NCI-H1092 treated with DMSO at 0.1 percent for 48 hours (cell line): Measurements from ENCODE around the gene CREB3L1.
"Not testable (repeated sequence)": the region's sequence is repeated elsewhere in the genome, so short reads cannot be mapped to it uniquely, and the experiment has no call there.

Experiments used
- DNase-seq: peaks from one replicate; lab custom pipeline; 2025; lab: John Stamatoyannopoulos, UW

CREB3L1 gene

DNA sequence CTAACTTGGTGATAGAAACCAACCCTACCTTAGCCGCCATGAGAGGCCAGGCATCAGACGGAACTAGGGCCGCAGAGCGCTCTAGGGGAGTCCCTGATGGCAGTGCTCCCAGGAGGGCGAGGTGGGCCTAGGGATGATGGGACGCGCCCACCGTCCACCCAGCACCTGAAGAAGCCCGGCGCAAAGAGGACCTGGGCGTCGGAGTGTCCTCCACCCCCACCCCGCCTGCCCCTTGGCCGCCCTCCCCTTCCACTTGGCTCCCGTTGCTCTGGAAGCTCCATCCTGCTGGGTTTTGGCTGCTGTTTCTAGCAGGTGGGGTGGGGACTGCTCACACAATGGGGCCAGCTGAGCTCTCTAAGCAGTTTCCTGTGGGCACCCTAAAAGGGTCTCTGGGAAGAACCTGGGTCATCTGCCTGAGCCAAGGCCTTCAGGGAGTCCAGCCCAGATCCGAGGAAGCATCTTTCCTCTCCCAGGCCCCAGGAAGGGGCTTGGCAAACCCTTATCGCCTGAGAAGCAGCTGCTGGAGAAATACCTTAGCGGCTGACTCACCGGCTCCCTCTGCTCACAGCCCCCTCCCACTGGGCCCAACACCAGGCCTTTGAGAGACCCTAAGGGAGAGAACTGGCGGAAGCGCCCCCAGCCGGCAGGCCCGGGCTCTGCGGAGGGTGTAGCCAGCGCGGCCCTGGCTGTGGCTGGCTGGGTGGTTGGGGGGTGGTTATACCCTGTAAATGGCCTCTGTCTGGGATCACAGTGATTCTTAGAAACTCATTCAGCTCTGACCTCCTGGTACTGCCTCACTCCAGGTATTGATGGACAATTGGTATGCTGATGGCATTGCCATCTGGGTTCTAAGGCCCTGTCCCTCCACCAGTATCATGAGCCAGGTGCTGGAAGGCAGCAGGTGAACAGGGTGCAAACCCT, 19.3 kb downstream of the CREB3L1 start:
- peak; percentile 90 for DNase-seq

DNA sequence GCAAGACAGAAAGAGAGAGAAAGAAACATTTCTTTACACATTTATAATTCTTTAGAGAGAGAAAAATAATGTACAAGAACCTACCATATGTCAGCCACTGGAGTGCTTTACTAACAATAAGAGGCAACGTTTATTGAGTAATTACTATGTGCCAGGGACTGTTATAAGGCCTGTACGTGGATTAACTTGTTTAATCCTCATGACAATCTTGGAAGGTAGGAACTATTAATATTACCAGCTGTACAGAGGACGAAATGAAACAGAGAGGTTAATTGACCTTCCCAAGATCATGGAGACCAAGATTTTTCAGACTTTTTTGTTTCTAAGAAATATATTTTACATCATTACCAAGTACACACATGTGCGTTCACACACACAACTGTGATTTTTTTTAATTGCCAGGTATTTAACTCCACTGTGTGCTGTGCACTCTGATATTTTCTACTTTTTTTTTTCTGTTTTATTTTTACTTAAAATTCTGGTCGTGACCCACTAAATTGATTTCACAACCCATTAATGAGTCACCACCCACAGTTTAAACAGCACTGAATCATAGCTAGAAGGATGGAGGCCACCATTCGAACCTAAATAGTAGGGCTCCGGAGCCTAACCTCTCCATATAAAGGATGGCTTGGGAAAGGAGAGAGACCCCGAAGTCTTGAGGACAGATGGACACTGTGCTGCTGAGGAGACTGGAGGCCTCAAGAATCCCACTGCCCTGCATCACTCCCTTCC, 21.4 kb downstream of the CREB3L1 start:
- no peak for DNase-seq

DNA sequence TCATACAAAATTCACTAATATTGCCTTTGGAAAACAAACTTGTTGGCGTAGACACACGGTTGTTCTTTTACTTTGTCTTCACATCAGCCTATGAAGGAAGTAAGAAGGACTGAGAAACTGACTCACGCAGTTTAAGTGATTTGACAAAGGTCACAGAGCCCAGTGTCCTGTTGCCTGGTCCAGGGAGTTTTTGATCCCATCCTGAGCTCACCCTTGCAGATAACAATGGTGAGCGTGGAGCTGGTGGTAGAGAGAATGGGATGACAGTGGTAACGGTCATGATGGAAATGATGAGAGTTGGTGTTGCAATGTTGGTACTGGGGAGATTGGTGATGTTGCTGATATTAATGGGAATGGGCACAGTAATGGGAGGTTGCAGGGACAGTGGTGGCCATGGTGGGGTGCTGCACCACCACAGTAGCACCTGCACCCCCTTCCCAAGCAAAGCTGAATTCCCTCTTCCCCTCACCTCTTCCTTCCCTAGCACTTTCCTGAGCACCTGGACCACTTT, 22.0 kb downstream of the CREB3L1 start:
- DNase-seq = no peak

DNA sequence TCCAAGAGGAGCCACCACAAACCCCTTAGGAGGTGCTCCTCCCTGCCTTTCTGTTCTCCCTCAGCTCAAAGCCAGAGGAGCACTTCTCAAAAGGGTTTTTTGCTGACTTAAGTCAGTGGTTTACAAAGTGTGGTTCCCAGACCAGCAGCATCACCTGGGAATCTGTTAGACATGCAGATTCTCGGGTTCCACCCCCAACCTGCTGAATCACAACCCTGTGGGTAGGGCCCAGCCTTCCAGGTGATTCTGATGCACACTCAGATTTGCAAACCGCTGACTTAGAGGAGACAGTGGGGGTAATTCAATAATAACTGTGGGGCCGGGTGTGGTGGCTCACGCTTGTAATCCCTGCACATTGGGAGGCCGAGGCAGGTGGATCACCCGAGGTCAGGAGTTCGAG, 22.8 kb downstream of the CREB3L1 start:
- no peak for DNase-seq

DNA sequence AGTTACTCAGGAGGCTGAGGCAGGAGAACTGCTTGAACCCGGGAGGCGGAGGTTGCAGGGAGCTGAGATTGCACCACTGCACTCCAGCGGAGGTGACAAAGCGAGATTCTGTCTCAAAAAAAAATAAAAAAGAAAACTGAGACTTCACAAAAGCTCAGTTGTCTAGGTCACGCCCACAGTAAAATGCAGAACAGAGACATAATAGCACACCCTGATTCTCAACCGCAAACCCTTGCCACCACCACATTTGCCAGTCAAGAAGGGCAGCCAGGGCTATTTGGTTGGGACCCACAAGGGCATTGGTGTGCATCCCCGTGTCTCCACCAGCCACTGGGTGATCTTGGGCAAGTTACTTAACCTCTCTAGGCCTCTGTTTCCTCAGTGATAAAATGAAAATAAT, 25.4 kb downstream of the CREB3L1 start:
- no peak for DNase-seq

DNA sequence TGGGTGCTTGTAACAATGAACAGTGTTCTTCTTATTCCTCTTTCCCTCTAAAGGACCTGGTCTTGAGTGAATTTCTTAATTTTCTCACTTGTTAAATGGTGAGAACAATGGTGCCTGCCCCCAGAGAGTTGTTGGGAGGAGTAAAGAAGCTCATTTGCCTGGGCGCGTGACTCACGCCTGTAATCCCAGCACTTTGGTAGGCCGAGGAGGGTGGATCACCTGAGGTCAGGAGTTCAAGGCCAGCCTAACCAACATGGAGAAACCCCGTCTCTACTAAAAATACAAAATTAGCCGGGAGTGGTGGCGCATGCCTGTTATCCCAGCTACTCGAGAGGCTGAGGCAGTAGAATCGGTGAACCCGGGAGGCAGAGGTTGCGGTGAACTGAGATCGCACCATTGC, 26.6 kb downstream of the CREB3L1 start:
- not testable (repeated sequence) for DNase-seq

DNA sequence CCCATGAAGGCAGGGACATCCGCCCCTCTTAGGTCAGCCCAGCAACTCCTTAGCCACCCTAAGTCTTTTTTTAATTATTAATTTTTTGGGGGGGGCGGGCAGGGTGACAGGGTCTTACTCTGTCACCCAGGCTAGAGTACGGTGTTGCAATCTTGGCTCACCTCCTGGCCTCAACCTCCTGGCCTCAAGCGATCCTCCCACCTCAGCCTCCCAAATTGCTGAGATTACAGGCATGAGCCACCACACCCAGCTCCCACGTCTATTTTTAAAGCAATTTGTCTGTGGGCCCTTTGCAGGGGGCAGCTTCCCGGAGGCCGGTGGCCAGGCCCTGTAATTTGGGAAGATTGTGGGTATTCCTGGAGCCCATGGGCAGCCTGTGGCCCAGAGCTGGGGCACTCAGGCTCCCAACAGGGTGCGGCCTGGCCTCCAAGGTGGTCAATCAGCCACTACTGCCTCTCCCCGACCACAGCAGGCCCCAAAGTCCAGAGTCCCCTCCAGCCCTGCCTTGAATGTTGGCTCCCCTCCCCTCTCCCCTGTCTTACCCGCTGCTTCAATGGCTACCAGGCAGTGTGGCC, 27.2 kb downstream of the CREB3L1 start:
- DNase-seq = no peak

DNA sequence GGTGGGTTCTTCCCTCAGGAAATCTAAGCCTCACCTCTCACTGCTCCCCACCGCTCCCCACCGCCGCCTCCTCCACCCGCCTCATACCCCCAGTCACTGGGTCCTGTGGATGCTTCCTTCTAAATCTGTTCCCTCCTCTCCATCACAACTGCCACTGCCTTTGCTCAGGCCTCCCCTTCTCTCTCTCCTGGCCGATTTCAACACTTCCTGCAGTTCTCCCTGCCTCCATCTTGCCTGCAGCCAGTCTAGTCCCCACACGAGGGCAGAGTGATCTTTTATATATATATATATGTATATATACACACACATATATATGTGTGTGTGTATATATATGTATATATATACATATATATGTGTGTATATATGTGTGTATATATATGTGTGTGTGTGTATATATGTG, 27.8 kb downstream of the CREB3L1 start:
- peak; percentile 21 for DNase-seq

DNA sequence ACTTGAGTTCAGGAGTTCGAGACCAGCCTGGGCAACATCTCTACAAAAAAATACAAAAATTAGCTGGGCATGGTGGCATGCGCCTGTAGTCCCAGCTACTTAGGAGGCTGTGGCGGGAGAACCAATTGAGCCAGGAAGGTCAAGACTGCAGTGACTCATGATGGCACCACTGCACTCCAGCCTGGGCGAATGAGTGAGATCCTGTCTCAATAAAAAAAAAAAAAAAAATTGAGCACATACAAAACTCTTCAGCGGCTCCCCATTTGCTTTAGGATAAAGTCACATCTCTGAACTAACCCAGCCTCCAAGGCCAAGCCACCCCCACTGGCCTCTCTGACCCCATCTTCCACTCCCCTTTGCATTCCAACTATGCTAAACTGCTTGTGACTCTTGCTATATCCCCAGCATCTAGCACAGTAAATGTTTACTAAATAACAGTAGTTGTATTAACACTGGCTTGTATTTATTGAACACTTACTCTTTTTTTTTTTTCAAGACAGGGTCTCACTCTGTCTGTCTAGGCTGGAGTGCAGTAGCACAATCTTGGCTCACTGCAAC, 28.9 kb downstream of the CREB3L1 start:
- DNase-seq = no peak

DNA sequence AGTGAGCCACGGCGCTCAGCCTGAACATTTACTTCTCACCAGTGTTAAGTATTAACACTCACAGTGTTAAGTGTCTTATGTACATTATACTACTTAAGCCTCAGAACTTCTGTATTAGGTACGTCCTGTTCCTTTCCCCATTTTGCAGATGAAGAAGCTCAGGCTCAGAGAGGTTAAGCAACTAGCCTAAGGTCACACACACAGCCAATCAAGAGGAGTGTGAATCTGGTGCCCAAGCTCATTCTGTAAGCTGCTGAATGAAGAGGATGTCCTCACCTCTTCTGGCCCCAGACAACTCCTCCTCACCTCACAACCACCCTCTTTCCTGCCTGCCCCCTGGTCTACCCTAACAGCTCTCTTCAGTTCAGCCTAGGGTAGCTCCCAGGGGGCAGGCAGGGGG, 29.9 kb downstream of the CREB3L1 start:
- no peak for DNase-seq

DNA sequence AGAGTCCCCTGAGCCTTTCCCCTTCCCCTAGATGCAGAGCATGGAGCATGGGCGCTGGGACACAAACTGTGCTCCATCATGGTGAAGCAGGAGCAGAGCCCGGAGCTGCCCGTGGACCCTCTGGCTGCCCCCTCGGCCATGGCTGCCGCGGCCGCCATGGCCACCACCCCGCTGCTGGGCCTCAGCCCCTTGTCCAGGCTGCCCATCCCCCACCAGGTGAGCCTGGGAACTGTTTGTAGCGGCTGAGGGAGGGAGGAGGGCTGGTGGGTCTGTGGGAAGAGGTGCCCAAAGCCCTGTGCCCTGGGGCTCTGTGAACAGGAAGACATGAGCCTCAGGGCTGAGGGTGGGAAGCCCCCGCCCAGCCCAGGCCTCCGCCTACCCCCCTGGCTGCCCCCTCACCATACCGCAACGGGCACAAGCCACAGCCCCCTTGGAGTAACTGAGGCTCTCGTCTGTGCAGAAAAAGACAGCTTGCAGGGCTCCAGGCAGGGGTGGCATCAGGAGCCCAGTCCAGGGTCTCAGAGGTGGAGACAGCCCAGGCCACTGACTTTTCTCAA, 30.4 kb downstream of the CREB3L1 start:
- no peak for DNase-seq

DNA sequence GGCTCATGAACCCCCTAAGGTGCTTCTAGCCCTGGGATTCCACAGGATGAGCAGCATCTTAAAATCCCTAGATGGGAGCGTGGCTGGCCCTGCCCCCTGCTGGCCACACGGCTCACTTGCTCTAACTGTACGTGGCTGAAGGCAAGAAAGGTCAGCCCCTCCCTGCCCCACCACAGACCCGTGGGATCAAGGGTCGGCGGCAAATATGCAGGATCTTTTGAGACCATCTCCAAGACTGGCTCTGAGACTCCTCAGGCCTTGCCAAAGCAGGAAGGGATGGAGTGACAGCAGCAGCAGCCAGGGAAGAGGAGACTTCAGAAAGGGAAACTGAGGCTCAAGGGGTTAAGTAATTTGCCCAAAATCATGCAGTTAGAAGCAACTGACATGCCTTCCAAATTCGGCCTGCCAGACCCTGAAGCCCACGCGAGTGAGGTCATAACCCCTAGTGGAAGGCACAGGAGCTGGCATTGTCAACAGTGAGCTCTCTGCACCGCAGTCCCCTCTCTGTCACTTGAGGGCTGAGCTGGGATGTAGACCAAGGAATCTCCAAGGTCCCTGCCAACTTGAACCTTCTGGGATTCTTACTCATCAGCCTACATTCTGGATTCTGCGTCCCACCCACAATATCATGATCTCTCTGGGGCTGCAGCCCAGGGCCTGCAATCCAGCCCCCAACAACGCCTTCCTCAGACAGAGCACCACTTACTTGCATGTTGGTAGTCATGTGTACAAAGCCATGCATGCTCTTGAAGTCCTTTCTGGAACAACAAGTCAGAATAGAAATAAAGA, 31.4 kb downstream of the CREB3L1 start:
- peak; percentile 76 for DNase-seq

DNA sequence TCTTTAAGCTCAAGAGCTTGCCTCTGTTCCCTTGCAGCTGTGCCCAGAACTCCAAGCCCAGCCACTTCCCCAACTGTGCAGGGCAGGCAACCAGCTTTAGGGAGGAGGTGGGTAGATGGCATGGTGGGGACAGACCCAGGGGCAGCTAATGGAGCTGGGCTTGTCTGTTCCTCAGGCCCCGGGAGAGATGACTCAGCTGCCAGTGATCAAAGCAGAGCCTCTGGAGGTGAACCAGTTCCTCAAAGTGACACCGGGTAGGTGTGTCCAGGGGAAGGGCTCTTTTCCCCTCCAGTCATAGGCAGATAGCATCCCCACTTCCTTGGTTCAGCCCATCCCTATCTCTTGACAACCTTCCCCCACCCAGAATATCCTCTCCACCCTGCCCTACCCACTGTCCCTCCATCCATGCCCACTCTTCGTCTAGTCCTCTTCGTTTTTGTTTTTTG, 32.4 kb downstream of the CREB3L1 start:
- no peak for DNase-seq

DNA sequence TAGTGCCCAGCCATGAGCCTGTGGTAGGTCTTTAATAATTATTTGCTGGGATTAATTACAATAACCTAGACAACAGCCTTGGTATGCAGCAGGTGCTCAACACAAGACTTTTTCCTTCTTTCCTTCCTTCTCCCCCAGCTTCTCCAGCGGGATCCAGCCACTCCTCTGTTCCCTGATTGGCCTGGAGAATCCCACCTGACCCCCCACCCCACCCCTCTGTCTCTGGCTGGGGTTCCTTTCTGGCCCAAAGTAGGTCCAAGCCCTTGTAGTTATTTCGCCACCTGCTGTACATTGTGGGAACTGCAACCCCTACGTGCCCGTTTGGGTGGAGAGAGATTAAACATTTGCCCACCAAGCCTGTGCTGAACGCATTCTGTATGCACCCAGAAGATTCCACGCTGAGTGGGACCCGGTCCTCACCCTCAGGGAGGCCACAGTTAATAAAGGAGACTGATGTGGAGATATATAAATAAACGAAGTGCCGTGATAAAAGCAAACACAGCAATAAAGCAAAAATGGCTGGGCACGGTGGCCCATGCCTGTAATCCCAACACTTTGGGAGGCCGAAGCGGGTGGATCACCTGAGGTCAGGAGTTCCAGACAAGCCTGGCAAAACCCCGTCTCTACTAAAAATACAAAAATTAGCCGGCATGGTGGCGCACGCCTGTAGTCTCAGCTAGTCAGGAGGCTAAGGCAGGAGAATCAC, 37.7 kb downstream of the CREB3L1 start:
- peak; percentile 68 for DNase-seq

DNA sequence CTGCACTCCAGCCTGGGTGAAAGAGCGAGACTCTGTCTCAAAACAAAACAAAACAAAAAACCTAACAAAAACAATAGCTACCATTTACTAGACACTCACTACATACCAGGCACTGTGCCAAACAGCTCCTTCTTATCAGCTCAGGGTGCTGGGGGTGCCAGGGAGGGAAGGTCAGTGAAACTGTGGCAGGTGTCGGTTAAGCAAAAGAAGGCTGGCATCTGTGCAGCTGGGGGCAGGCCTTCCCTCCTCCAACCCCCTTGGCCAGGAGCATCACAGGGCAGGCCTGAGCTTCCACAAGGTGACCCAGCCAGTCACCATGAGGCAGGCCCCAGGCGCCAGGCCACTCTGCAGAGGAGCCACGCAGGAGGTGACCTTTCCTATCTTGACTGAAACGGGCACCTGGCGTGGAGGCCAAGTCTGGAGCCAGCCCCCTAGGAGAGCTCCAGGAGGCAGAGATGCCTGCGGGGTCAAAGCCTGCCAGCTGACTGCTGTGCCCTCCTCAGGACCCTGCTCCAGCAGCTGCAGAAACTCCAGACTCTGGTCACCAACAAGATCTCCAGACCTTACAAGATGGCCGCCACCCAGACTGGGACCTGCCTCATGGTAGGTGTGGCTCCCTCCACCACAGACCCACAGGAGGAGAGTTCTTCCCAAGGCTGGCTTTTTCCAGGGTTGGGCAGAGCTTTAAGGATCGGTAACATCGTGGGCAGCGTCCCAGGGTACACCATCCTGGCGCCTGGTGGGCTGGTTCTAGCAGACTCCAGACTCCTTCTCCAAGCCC, 38.5 kb downstream of the CREB3L1 start:
- DNase-seq = peak; percentile 24

DNA sequence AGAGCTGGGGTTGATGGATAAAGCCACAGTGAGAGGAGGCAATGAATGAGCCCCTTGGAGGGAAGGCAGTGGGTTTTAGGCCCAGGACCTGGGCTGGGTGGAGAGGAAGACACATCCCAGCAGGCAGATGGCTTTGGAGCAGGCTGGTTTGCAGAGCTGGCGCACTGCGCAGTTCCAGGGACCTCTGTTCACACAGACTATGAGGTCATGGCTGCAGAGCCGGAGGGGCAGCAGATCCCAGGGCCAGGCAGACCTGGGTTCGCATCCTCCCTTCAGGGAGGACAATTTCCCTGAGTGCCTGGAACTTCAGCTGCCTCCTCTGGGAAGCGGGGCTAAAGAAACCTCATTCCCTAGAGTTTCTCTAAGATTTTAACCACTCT, 41.6 kb downstream of the CREB3L1 start:
- DNase-seq = no peak

DNA sequence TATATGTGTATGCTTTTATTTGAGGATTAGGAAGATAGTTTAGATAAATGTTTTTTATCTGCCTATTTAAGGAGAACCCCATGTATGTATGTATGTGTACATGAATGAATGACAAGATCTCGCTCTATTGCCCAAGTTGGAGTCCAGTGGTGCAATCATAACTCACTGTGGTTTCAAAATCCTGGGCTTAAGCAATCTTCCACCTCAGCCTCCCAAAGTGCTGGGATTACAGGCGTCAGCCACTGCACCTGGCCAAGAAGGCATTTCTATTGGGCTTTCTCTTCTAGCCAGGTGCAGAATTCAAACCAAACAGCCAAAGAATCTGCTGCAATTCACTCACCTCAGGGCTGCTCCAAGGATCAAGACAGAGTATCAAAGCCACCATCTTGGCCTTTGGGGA, 44.3 kb downstream of the CREB3L1 start:
- DNase-seq = no peak

DNA sequence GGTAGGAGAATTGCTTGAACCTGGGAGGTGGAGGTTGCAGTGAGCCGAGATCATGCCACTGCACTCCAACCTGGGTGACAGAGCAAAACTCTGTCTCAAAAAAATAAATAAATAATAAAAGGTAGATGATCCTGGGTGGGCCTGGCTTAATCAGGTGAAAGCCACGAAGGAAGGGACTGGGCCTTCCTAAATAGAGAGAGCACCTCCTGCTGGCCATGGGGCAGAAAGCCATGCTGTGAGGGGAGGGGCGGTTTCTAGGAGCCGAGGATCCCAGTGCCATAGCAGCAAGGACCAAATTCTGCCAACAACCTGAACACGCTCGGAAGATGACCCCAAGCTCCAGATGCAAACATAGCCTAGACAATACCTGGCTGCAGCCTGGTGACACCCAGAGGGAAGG, 45.3 kb downstream of the CREB3L1 start:
- no peak for DNase-seq

DNA sequence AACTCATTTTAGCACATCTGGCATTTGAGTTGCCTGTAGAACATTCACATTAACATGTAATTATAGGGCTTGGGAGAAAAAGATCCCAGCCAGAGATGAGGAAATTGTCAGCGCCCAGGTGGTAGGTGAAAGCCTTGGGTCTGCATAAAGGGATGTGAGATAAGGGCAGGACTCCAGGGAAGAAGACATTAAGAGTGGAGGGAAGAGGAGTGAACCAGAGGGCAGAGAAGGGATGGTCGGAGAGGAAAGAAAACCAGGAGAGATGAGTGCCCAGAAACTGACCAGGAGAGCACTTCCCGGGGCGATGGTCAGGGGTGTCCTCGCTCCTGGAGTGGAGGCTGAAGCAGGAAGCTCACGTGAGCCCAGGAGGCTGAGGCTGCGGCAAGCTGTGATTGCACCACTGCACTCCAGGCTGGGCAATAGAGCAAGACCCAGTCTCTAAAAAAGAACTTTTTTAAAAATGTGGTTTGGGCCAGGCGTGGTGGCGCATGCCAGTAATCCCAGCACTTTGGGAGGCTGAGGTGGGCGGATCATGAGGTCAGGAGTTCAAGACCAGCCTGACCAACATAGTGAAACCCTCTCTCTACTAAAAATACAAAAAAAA, 49.5 kb downstream of the CREB3L1 start:
- DNase-seq = no peak
